Measurements from ENCODE around the gene PTRH2. TPM values are rescaled to one million over a fixed set of nuclear protein-coding genes. Genes with fewer than 3 reads are reported as not detected.

Gene PTRH2
- total RNA-seq, 1 donor from 2014 or later, result 24.4 TPM

DNA sequence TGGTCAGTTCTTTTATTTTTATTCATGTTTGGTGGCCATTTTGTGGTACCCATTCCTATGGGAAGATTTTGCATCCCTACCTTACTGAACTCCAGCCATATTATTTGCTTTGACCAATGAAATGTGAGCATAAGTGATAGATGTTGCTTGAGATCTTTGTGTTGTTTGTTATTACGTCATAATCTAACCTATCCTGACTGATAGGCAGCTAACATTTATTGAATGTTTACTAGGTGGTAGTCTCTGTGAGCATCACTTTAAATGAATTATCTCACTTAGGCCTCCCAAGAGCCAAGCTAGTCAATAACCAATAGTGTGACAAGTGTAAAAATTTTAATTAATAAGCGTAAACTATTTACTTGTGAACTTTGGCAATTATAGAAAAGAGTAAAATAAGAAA is 37.8 kb upstream of the PTRH2 start:
- TF ChIP-seq, protein P1, sequence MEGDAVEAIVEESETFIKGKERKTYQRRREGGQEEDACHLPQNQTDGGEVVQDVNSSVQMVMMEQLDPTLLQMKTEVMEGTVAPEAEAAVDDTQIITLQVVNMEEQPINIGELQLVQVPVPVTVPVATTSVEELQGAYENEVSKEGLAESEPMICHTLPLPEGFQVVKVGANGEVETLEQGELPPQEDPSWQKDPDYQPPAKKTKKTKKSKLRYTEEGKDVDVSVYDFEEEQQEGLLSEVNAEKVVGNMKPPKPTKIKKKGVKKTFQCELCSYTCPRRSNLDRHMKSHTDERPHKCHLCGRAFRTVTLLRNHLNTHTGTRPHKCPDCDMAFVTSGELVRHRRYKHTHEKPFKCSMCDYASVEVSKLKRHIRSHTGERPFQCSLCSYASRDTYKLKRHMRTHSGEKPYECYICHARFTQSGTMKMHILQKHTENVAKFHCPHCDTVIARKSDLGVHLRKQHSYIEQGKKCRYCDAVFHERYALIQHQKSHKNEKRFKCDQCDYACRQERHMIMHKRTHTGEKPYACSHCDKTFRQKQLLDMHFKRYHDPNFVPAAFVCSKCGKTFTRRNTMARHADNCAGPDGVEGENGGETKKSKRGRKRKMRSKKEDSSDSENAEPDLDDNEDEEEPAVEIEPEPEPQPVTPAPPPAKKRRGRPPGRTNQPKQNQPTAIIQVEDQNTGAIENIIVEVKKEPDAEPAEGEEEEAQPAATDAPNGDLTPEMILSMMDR (IDR thresholded peaks at IDR 0.05; ENCODE audit: unreplicated experiment), result no peak
- H3K36me3 Mint-ChIP-seq, result peaks cover 21% of the 10 kb centered on the region
- peaks cover 11% of the 10 kb centered on the region for H3K9me3 Mint-ChIP-seq
- H3K27me3 Mint-ChIP-seq (ENCODE audit: low read depth), result no peaks in the 10 kb centered on the region
- H3K4me1 Mint-ChIP-seq, result peaks cover 1% of the 10 kb centered on the region
- no peak for DNase-seq (ENCODE audit: low spot score in 2 of 2, unreplicated experiment in 2 of 2)
- no peak overlapping the region for H3K4me3 Mint-ChIP-seq
- H3K27ac Mint-ChIP-seq, result no peak overlapping the region

DNA sequence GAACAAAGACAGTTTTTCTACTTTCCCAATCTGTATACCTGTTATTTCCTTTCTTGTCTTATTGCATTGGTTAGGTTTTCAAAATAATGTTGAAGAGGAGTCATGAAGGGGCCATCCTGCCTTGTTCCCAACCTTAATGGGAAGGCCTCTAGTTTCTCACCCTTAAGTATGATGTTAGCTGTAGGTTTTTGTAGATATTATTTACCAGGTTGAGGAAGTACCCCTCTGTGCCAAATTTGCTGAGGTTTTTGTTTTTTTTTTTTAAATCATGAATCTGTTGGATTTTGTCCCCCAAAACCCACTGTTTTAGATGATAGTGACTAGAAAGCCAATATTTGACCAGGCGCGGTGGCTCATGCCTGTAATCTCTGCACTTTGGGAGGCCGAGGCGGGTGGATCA is 36.6 kb upstream of the PTRH2 start:
- Mint-ChIP-seq H3K4me3 (no peak overlapping the region), H3K27ac (no peak overlapping the region), H3K27me3 (ENCODE audit: low read depth) (no peaks in the 10 kb centered on the region), H3K36me3 (peaks cover 21% of the 10 kb centered on the region), H3K9me3 (peaks cover 11% of the 10 kb centered on the region), H3K4me1 (peaks cover 1% of the 10 kb centered on the region)
- DNase-seq (ENCODE audit: low spot score in 2 of 2, unreplicated experiment in 2 of 2), result no peak
- TF ChIP-seq, protein P1 (IDR thresholded peaks at IDR 0.05; ENCODE audit: unreplicated experiment), result no peak

DNA sequence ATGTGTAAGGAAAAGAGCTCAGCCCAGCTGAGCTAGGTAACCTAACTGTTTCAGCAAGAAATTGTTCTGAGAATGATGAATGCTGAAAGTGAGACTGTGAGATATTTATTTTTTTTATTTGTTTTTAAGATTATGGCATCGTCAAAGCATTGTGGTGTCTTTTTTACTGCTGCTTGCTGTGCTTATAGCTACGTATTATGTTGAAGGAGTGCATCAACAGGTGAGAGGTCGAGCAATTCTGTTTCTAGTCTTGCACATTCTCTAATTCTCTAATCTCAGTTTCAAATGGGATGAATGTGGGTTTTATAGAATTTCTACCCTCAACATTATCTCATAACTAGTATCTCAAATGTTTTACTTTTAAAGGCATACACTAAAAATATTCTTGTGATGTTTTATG is 30.1 kb upstream of the PTRH2 start:
- TF ChIP-seq, protein P1 (IDR thresholded peaks at IDR 0.05; ENCODE audit: unreplicated experiment), result no peak
- Mint-ChIP-seq H3K36me3 (peaks cover 18% of the 10 kb centered on the region), H3K27ac (no peak overlapping the region), H3K4me1 (no peaks in the 10 kb centered on the region), H3K4me3 (no peak overlapping the region), H3K9me3 (no peaks in the 10 kb centered on the region), H3K27me3 (ENCODE audit: low read depth) (no peaks in the 10 kb centered on the region)
- DNase-seq (ENCODE audit: low spot score in 2 of 2, unreplicated experiment in 2 of 2), result no peak

DNA sequence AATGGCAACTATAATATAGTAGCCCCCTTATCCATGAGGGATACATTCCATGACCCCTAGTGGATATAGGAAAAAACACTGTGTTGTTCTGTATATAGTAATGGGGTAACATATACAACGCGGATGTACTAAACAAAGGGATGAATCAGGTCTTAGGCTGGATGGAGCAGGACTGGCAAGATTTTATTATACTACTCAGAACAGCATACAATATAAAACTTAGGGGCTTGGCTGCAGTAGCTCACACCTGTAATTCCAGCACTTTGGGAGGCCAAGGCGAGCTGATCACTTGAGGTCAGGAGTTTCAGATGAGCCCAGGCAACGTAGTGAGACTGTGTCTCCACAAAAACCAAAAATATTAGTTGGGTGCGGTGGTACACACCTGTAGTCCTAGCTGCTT is 27.0 kb upstream of the PTRH2 start:
- Mint-ChIP-seq H3K36me3 (peaks cover 11% of the 10 kb centered on the region), H3K9me3 (no peaks in the 10 kb centered on the region), H3K27ac (no peak overlapping the region), H3K4me1 (no peaks in the 10 kb centered on the region), H3K4me3 (no peak overlapping the region), H3K27me3 (ENCODE audit: low read depth) (no peaks in the 10 kb centered on the region)
- no peak for DNase-seq (ENCODE audit: low spot score in 2 of 2, unreplicated experiment in 2 of 2)
- TF ChIP-seq, protein P1 (IDR thresholded peaks at IDR 0.05; ENCODE audit: unreplicated experiment), result no peak

DNA sequence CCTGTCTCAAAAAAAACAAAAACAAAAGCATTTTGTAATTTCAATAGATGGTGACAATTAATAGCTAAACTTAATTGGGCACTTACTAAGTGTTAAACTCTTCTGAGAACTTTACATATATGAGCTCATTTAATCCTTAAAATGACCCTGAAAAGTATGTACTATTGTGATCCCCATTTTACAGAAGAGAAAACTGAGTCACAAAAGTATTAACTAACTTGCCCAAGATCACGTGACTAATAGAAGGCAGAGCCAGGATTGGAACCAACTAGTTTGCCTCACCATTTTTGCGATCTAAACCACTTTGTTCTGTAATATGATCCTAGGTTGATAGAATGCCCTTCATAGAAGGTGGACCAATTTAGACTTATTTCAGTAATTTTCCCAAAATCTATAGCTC is 26.5 kb upstream of the PTRH2 start:
- peaks cover 11% of the 10 kb centered on the region for H3K36me3 Mint-ChIP-seq
- H3K27ac Mint-ChIP-seq, result no peak overlapping the region
- H3K9me3 Mint-ChIP-seq, result no peaks in the 10 kb centered on the region
- TF ChIP-seq, protein P1 (IDR thresholded peaks at IDR 0.05; ENCODE audit: unreplicated experiment), result no peak
- no peak overlapping the region for H3K4me3 Mint-ChIP-seq
- no peak for DNase-seq (ENCODE audit: low spot score in 2 of 2, unreplicated experiment in 2 of 2)
- H3K27me3 Mint-ChIP-seq (ENCODE audit: low read depth), result no peaks in the 10 kb centered on the region
- H3K4me1 Mint-ChIP-seq, result no peaks in the 10 kb centered on the region

DNA sequence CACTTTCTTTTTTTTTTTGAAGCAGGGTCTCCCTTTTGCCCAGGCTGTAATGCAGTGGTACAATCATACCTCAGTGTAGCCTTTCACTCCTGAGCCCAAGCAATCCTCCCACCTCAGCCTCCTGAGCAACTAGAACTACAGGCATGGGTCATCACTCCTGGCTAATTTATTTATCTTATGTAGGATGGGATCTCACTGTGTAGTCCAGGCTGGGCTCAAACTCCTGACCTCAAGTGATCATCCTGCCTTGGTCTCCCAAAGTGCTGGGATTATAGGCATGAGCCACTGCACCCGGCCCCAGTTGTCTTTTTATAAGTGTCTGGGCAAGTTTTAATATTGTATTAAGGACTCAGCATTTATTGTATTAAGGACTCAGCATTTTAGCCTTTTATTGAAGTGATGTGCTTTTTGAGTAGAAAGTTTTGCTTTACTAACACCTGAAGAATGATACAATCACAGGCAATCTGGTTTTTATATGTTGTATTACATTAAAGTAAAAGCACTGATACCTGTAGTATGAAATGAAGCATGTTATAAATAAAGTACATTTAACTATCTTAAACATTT is 23.1 kb upstream of the PTRH2 start:
- no peak overlapping the region for H3K27ac Mint-ChIP-seq
- no peak for DNase-seq (ENCODE audit: low spot score in 2 of 2, unreplicated experiment in 2 of 2)
- H3K4me1 Mint-ChIP-seq, result peaks cover 3% of the 10 kb centered on the region
- H3K9me3 Mint-ChIP-seq, result no peaks in the 10 kb centered on the region
- H3K27me3 Mint-ChIP-seq (ENCODE audit: low read depth), result no peaks in the 10 kb centered on the region
- peaks cover 5% of the 10 kb centered on the region for H3K36me3 Mint-ChIP-seq
- TF ChIP-seq, protein P1 (IDR thresholded peaks at IDR 0.05; ENCODE audit: unreplicated experiment), result no peak
- H3K4me3 Mint-ChIP-seq, result no peak overlapping the region

Data from mesothelial cell of epicardium (in vitro differentiated cells).